ENCODE results near the gene SLC30A9.

The SLC30A9 gene

DNA sequence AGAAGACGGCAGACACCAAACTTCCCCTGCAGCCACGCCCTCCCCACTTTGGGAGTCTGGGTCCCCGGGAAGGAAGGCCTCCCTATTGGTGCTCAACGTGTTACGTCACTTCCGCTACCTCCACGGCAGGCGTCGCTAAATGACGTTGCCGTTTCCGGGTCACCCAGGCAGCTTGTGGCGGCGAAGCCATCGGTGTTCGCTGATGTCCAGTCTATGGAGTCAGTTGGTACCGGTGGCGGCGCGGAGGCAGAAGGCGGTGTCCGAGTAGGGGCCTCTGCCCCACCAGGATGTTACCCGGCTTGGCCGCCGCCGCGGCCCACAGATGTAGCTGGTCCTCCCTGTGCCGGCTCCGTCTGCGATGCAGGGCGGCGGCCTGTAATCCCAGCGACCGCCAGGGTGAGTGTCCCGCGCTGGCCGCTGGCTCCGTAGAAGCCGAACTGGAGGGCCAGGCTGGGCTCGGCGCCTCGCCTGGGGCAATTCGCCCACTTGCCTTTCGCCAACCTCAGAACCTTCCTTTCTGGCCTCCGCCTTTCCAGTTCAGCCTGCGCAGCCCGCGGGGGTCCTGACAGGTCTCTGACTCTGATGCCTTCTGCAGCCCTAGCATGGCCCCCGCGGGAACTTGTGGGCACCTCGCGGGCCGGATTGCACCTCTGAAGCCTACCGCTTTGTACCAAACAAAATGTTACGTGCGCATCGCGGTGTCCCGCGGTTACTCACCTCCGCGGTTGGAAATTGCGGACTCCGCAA, at the start of gene SLC30A9:
Gene SLC30A9, plus strand, starts transcription at position 166 of the 747 bp plus-strand sequence. Its CDS starts 122 bp downstream, at position 288.
- peak; percentile 82 to 84 for DNase-seq (ENCODE audit: low read depth in 2 of 2)

DNA sequence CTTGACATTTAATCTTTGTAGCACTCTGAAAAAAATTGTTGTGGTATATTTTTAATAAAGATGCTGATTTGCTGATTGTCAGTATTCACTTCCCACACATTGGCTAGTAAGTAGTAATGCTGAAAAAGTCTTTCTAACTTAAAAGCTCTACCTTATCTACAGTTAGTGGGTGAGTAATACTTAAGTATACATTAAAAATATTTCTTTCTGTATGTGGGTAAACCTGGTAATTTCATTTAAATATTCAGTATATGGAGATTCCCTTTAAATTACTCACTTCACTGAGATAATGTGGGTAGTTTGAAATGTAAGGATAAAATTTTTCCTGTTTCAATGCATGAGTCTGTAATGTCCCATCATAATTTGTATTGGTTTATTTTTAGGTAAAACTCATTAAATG, 49.5 kb upstream of the SLC30A9 start:
- DNase-seq (ENCODE audit: low read depth in 2 of 2), result no peak

DNA sequence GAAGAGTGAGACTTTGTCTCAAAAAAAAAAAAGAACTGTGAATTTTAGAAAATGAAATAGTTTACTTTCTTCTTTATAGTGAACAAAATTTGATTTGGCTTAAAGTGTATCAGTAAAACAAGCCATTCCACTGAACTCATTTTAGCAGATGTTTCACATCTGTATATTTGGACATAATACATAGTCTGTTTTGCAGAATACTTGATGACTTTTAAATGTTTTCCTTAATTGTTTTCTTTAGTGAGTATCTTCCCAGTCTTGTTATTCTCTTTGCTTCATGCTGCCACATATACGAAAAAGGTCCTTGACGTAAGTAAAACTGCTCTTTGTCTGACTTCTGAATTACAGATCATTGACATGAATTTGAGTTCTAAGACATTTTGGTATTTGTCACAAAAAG, 46.8 kb upstream of the SLC30A9 start:
- no peak for DNase-seq (ENCODE audit: low read depth in 2 of 2)

DNA sequence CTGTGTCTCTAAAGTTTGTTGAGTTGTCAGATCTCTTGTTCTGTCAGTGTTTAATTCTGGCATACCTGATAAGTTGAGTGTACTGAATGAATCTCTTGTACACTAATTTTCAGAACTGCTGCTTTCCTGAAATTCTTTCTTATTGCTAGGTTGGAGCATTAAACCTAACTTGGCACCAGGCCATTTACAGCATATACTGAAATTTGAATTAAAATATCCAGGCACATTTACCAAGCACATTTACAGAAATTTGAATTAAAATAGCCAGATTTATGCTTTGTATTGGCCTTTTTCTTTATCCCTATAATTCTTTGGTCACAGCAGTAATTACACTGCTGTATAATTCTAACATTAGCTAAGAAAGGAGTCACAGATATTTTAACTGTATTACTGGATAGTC, 46.2 kb upstream of the SLC30A9 start:
- no peak for DNase-seq (ENCODE audit: low read depth in 2 of 2)

DNA sequence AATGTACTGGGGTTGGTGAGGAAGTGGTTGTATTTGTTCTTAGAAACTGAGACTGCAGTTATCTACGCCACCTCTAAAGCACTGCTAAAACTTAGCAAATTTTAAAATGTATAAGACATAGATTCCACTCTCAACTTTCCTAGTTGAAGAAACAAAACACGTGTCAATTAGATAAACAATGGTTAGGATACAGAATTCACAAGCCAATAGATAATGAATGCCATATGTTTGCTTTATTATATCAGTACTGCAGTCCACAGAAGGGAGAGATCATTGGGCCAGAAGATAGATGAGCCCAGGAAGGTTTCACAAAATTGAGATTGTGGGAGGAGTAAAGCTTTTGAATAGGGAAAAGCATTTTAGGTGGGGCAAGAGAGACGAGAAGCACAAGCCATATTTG, 40.8 kb upstream of the SLC30A9 start:
- no peak for DNase-seq (ENCODE audit: low read depth in 2 of 2)

DNA sequence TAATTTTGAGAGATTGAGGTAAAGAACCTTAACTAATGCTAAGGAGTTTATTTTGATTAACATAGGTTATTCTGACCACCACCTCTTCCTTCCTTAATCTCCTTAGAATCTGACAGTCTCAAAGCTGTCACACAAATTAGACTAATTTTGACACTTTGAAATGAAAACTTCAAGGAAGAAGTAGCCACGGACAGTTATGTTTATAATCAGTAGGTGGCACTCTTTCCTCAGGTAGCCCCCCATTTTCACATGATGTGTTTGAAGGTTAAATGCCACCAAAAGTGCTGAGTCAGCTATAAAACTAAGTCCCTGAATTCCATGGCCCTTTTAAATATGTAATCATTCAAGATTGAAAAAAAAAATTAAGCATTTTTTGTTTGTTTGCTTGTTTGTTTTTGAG, 32.7 kb upstream of the SLC30A9 start:
- DNase-seq (ENCODE audit: low read depth in 2 of 2), result no peak

DNA sequence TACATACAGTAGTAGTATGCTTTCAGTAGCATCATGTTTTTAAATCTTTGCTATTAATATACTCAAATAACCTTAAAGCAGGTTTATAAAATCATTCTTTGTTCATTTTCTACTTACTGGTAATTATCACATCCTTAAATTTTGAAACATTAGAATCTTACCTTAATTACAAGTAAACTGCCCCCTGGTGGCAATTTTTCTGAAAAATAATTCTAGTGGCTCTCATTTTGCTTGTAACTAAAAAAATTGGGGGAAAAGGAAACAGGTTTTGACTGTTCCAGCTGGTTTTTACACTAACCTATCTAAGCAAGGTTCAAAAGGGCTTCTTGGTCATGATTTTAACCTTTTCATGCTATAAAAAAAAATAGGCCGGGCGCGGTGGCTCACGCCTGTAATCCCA, 27.2 kb upstream of the SLC30A9 start:
- DNase-seq (ENCODE audit: low read depth in 2 of 2), result no peak

DNA sequence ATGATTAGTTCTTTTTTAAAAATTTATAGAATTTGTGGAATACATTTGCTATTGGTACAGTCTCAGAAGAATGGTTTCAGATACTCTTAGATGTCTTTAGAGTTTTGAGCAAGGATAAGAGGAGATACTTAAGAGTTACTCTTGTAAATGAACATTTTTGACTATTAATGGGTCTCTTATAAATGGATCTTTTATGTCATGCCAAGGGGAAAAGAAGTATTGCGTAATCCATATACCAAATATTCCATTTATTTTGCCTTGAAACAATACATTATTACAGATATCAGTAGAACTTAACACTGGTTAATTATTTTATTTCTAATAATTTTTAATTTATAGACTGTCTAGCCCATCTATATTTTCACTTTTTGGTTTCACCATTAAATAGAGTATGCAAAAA, 25.9 kb upstream of the SLC30A9 start:
- no peak for DNase-seq (ENCODE audit: low read depth in 2 of 2)

DNA sequence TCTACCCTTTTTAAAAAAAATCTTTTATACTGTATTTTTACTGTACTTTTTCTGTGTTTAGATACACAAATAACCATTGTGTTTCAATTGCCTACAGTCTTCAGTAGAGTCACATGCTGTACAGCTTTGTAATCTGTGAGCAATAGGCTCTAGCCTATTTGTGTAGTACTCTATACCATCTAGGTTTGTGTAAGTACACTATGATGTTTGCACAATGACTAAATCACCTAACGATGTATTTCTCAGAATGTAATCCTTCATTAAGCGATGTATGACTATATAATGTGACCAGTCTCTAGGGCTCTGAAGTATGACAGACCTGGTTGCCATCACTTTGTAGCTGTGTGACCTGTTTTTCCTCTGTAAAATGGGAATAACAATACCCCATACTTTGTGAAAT, 22.9 kb upstream of the SLC30A9 start:
- no peak for DNase-seq (ENCODE audit: low read depth in 2 of 2)

DNA sequence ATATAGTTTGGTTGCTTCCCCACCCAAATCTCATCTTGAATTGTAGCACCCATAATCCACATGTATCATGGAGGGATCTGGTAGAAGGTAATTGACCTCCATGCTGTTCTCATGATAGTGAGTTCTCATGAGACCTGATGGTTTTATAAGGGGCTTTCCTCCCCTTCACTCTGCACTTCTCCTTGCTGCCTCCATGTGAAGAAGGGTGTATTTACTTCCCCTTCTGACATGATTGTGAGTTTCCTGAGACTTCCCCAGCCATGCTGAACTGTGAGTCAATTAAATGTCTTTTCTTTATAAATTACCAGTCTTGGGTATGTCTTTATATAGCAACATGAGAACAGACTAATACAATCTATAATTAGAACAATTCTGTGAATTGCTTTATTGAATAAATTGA, 20.7 kb upstream of the SLC30A9 start:
- DNase-seq (ENCODE audit: low read depth in 2 of 2), result no peak

DNA sequence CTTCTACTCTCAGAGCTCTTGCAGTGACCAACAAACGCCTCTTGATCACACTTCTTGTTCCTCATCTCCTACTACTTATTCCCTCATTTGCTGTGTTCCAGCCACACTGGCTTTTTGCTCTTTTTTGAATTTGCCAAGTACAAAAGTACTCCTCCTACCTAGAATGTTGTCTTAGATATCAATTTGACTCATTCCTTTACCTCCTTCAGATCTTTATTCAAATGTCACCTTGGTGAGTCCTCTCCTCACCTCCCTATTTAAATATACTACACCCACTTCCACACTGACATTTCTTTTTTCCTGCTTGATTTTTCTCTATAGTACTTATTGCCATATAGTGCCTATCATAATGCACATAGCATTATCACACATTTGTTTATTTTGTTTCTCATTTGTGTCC, 15.0 kb upstream of the SLC30A9 start:
- DNase-seq (ENCODE audit: low read depth in 2 of 2), result no peak

DNA sequence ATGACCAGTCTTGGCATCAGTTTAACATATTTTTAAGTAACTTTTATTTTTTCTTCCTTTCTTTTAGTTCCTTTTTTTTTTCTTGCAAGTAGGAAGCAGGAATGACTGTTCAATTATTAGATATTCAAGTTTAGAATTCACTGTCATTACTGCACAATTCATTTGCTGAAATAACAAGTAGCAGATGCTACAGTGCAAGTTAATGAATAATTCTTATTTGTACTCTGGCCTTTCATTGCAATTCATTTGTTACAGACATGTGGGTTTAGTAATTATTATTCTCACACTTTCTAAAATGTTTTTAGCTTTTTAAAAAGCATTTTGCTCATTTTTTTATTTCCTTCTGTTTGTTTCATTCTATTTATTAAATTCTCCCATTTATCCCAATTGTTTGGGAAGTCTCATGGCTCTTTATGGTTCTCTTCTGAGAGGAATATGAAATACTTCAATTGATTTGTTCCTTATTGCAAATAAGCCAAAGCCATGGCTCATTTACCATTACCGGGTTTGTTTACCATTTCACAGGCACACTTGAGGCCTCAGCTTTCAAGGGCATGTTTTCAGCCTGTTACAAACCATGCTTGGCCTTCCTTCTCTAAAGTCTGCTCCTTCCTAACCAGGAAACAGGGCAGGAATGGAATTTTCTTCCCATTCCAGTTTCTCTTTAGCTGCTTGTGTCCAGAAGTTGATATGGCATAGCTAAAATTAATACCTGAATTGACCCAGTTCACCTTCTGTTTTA, 13.4 kb upstream of the SLC30A9 start:
- DNase-seq (ENCODE audit: low read depth in 2 of 2), result no peak

DNA sequence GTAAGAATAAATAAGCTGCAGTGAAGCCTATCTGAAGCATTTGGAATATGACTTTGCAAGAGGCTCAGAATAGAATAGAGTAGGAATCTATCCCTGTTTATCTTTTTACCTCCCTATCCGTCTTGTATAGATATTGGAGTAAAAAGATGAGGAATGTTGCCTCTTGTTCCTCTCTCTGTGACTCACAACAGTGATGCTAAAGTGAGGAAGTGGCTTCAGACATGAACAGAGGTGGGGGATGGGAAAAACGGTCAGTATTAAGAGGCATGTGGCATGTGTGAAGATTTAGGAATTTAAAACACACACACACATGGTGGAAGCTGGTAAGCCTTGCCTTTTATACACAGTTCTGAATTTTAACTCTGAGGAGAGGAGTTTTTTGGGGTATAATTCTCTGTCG, 12.6 kb upstream of the SLC30A9 start:
- peak; percentile 18 to 27 for DNase-seq (ENCODE audit: low read depth in 2 of 2)

DNA sequence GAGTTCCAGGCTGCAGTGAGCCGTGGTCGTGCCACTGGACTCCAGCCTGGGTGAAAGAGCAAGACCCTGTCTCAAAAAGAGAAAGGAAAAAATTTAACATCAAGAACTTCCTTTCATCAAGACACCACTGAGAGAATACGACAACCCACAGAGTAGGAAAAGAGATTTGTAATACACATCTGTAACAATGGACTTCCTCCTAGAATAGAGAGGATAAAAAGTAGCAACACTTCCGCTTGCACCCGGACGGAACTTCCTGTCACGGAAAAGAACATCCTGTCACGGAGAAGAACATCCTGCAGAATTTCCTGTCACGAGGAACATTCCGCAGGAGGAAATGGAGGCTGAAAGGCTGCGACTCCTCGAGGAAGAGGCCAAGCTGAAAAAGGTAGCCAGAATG, 8.9 kb upstream of the SLC30A9 start, which contains the start of gene DCAF4L1:
Gene DCAF4L1, plus strand, starts transcription at position 301 of the 400 bp plus-strand sequence. Its CDS starts 37 bp downstream, at position 338.
- DNase-seq (ENCODE audit: low read depth in 2 of 2), result no peak

DNA sequence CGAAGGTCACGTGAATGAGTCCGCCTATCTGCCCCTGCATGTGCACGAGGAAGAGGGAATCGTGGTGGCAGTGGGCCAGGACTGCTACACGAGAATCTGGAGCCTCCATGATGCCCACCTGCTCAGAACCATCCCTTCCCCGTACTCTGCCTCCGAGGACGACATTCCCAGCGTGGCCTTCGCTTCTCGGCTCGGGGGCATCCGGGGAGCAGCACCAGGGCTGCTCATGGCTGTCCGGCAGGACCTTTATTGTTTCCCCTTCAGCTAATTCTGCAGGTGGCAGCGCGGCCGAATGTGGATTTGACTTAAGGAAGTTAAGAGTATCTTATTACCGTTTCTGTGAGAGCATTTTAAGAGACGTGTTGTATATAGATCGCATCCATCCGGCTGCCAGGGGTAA, 7.6 kb upstream of the SLC30A9 start:
- DNase-seq (ENCODE audit: low read depth in 2 of 2), result no peak

DNA sequence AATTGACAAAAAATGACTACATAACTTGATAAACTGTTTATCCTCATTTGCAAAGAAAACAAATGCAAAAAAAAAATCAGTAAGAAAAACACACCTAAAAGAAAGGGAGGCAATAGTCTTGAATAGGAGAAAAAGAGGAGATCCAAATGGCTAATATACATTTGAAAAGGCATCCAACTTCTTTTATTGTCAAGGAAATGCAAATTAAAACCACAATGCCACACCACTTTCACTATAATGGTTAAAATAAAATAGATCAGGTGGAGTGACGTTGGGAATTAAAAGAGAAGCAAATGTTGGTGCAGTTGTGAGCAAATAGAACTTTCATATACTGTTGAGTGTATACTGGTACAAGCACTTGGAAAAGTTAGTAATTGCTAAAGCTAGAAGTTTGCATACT, 5.2 kb upstream of the SLC30A9 start:
- DNase-seq (ENCODE audit: low read depth in 2 of 2), result no peak

DNA sequence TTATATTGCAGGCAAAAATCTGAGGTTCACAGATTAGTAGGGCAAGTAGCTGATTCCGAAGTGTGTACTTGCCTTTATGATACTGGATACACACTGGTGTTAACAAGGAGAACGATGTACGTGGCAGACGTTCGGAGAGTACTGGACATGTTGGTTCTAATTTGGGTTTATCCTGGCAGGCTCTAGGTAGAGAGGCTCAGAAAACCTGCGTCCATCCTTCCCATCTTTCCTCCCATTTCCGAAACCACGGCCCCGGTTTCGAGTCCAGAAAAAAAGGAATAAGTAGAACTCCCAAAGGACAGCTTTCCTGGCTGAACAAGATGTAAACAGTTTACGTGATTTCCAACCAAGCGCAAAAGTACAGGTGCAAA, 351 bp upstream of the SLC30A9 start:
- DNase-seq (ENCODE audit: low read depth in 2 of 2), result no peak

DNA sequence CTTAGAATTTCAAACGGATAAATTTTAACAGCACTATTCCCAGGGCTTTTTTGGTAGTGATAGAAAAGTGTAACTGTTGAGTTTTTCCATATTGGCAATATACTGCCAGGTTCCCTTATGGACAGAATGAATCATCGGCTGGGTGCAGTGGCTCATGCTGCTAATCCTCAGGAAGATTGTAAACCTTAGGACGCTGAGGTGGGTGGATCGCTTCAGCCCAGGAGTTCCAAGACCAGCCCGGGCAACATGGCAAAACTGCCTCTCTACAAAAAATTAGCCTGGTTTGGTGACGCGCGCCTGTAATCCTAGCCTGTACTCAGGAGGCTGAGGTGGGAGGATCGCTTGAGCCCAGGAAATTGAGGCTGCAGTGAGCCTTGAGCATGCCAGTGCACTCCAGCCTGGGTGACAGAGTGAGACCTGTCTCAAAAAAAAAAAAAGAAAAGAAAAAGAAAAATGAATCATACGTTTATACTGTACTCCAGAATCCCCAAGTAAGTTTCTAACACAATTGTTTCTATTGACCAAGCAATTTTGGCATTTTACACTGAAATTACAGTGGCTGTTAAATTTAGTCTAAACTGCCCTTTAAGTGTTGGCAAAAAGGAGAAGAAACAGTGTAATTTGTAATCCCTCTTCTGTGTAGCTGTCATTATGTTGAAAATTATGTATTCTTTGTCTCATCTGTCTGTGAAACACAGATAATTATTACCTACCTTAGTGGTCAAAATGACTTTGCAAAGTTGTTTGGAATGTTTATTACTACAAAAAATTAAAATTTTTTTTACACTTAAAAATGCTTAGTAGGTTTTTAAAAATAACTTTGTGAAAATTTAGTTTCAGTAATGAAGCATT, 1.8 kb downstream of the SLC30A9 start:
- DNase-seq (ENCODE audit: low read depth in 2 of 2), result no peak

DNA sequence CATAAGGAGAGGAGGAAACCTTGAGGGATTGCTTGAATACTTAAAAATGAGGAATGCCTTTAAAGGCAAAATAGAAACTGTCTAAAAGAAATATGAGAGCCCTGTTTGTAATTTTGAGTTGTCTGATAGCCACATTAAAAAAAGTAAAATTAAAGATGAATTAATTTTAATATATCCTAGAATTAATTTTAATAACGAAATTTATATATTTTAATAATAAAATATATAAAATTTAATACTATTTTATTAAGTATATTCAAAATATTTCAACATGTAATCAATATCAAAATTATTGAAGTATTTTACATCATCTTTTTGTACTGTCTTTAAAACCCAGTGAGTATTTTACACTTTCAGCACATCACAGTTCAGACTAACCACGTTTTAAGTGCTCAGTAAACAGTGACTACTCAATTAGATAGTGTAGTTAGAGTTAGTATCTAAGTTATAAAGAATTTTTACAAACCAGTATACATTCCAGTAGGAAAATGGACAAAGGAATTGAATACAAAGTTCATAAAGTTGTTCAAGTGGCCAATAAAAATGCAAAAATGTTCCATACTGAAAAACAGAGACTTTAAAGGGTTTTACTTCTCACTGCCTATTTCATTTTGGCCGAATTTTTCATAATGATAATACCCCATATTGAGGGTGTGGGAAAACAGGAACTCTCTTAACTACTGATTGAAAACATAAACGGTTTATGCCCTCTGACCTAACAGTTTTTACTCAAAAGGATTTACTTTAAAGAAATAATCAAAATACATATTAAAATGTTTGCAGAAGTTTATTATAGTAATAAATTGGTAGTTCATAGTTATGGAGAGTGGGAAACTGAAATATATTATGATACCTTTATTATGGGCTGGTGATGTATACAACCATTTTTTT, 2.9 kb downstream of the SLC30A9 start:
- DNase-seq (ENCODE audit: low read depth in 2 of 2), result no peak

DNA sequence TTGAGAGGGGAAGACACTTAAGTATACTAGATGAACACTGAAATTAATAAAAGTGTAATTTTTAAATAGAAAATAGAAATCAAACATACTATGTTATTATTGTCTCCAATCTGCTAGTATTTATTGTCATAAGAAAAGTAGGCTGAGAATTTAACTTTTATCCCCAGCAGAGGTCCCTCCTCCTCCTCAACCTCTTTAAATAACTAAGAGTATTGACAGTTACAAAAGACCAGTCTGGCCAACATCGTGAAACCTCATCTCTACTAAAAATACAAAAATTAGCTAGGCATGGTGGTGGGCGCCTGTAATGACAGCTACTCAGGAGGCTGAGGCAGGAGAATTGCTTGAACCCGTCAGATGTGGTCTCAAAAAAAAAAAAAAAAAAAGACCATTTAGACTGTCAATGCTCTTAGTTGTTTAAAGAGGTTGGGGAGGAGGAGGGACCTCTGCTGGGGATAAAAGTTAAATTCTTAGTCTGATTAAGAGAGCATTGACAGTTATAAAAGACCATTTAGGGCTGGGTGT, 4.2 kb downstream of the SLC30A9 start:
- no peak for DNase-seq (ENCODE audit: low read depth in 2 of 2)

DNA sequence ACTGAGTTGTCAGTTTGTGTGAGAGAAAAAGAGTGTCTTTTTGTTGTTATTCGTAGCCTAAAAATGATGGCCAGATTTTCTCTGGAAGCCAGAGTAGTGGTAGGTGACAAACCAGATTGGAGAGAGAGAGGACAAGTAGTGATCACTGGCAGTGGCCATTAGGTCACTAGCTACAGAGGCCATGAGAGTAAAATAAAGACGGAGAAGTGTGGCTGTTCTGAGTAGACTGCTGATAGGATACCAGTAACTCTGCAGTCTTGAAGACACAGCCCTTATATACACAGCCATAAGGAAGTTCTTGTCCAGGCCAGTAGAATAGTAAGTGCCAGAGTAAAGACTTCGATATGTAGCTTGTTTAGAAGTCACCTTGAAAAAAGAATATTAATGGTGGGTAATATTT, 7.7 kb downstream of the SLC30A9 start:
- no peak for DNase-seq (ENCODE audit: low read depth in 2 of 2)

Measured in fibroblast of skin of left quadriceps (primary cell).